Natural killer cell (primary cell): ENCODE results near the gene CYTH4. TPM values are rescaled to one million over a fixed set of nuclear protein-coding genes. Genes with fewer than 3 reads are reported as not detected.

ENCODE experiments used
- ATAC-seq, 3 donors: fragments of 150-1000 bp in 2 of 3; fragments of 200-7000 bp in 1 of 3; cut with Tn5 transposase; 1 replicate in 1 of 3; 2 replicates in 2 of 3; pipeline ENCODE4 v1.10.0; 2021; ENCODE audit warnings: mild to moderate bottlenecking in 2 of 3, moderate library complexity in 2 of 3
- DNase-seq, 2 donors: peaks; one replicate each; pipeline versions ENCODE4 v3.0.0 to v3.0.0-alpha.2; 2013 to 2021; ENCODE audit warnings: mixed read lengths in 1 of 2
- H3K27ac ChIP-seq: one replicate; pipeline ENCODE4 v1.5.1; 2013; ENCODE audit warnings: mild to moderate bottlenecking, low read length
- H3K27me3 ChIP-seq: one replicate; pipeline ENCODE4 v1.6.1; 2013; ENCODE audit warnings: low read length; ENCODE audit not compliant: control insufficient read depth, insufficient read depth
- H3K36me3 ChIP-seq: one replicate; pipeline ENCODE4 v1.6.1; 2013; ENCODE audit warnings: low read length; ENCODE audit not compliant: control insufficient read depth, insufficient read depth
- H3K4me1 ChIP-seq: one replicate; pipeline ENCODE4 v1.6.1; 2013; ENCODE audit warnings: low read length; ENCODE audit not compliant: control insufficient read depth, insufficient read depth
- H3K4me3 ChIP-seq: one replicate; pipeline ENCODE4 v1.5.1; 2013; ENCODE audit warnings: low read length
- H3K9me3 ChIP-seq: one replicate; pipeline ENCODE4 v1.6.1; 2013; ENCODE audit warnings: low read length; ENCODE audit not compliant: control insufficient read depth, insufficient read depth
- H3K27ac Mint-ChIP-seq, 2 donors: one replicate each; pipeline ENCODE4 v1.8.0; 2022; ENCODE audit warnings: mild to moderate bottlenecking in 2 of 2, mixed read lengths in 2 of 2, moderate library complexity in 1 of 2
- H3K27me3 Mint-ChIP-seq, 2 donors: one replicate each; pipeline ENCODE4 v1.8.0; 2022; ENCODE audit warnings: low read depth in 2 of 2, mixed read lengths in 2 of 2
- H3K36me3 Mint-ChIP-seq: one replicate; pipeline ENCODE4 v1.8.0; 2022; ENCODE audit warnings: mixed read lengths
- H3K4me1 Mint-ChIP-seq, 2 donors: one replicate each; pipeline ENCODE4 v1.8.0; 2022; ENCODE audit warnings: mixed read lengths in 2 of 2
- H3K4me3 Mint-ChIP-seq: one replicate; pipeline ENCODE4 v1.8.0; 2022; ENCODE audit warnings: mild to moderate bottlenecking, moderate library complexity, mixed read lengths
- H3K9me3 Mint-ChIP-seq, 2 donors: one replicate each; pipeline ENCODE4 v1.8.0; 2022; ENCODE audit warnings: mixed read lengths in 2 of 2
- CTCF ChIP-seq: fragments of 200-600 bp; IDR thresholded peaks from one replicate; pipeline ENCODE4 v1.8.0; 2022; ENCODE audit warnings: antibody characterized with exemption
- WGBS: methylation state at CpG from one replicate; pipeline ENCODE4 v1.1.7; 2013; ENCODE audit warnings: missing lambda C conversion rate; ENCODE audit not compliant: insufficient coverage; 5-methylcytosine and 5-hydroxymethylcytosine counted together
- intact Hi-C: fragments of 100-400 bp; cut with micrococcal nuclease; formaldehyde crosslinking; loops from one replicate; pipeline ENCODE4 v1.14.2; 2022
- total RNA-seq, 4 donors: library from RNA; stranded (reverse); fragments of 120-200 nt in 1 of 4; gene quantifications; one replicate each; pipeline versions ENCODE4 v1.2.3 to v1.2.4, GENCODE V29; 2013 to 2022

Gene CYTH4
- total RNA-seq, 3 donors from 2014 or later (not counting 1 experiment from before 2014, with no cell fraction given): 219 to 260 (median 249) TPM

GRCh38 chr22:37337204-37337943 lies 55.1 kb downstream of the CYTH4 start:
- H3K9me3 ChIP-seq: peaks cover 3% of the 10 kb centered on the region
- Mint-ChIP-seq H3K27ac (no peak overlapping the region), H3K9me3 (no peaks in the 10 kb centered on the region), H3K4me1 (peaks cover 0 to 6% of the 10 kb centered on the region in 2 donors), H3K4me3 (no peak overlapping the region), H3K36me3 (no peaks in the 10 kb centered on the region), H3K27me3 (peaks cover 27 to 38% of the 10 kb centered on the region in 2 donors)
- TF ChIP-seq CTCF: no peak
- ATAC-seq (no peak), DNase-seq (no peak)
- 81% methylated on average over 8 of the region's 8 CpGs for WGBS
- intact Hi-C loops: no loop called here
- H3K36me3 ChIP-seq: no peaks in the 10 kb centered on the region
- no peak overlapping the region for H3K27ac ChIP-seq
- no peak overlapping the region for H3K4me3 ChIP-seq
- peaks cover 30% of the 10 kb centered on the region for H3K27me3 ChIP-seq
- peaks cover 3% of the 10 kb centered on the region for H3K4me1 ChIP-seq

- Mint-ChIP-seq H3K4me1 (peaks cover 0 to 6% of the 10 kb centered on the region in 2 donors), H3K27me3 (peaks cover 19 to 29% of the 10 kb centered on the region in 2 donors), H3K9me3 (no peaks in the 10 kb centered on the region), H3K4me3 (no peak overlapping the region), H3K27ac (no peak overlapping the region), H3K36me3 (no peaks in the 10 kb centered on the region)
- Histone ChIP-seq H3K27ac (no peak overlapping the region), H3K4me3 (no peak overlapping the region), H3K36me3 (no peaks in the 10 kb centered on the region), H3K9me3 (peaks cover 3% of the 10 kb centered on the region), H3K27me3 (peaks cover 19% of the 10 kb centered on the region), H3K4me1 (peaks cover 3% of the 10 kb centered on the region)
- no peak for TF ChIP-seq CTCF
- intact Hi-C loops: no loop called here
- WGBS: 89% methylated on average over 10 of the region's 10 CpGs
- DNase-seq (no peak), ATAC-seq (no peak)
Measured at GRCh38 chr22:37338539-37339246, 56.4 kb downstream of the CYTH4 start.

GRCh38 chr22:37340331-37341262 lies 58.3 kb downstream of the CYTH4 start:
- DNase-seq (no peak), ATAC-seq (no peak)
- Mint-ChIP-seq H3K36me3 (no peaks in the 10 kb centered on the region), H3K9me3 (no peaks in the 10 kb centered on the region), H3K27me3 (peaks cover 6 to 21% of the 10 kb centered on the region in 2 donors), H3K4me3 (no peak overlapping the region), H3K27ac (no peak overlapping the region), H3K4me1 (no peaks in the 10 kb centered on the region)
- intact Hi-C loops: no loop called here
- 69% methylated on average over 23 of the region's 24 CpGs for WGBS
- no peak for TF ChIP-seq CTCF
- H3K4me3 ChIP-seq: no peak overlapping the region
- peaks cover 3% of the 10 kb centered on the region for H3K27me3 ChIP-seq
- no peaks in the 10 kb centered on the region for H3K9me3 ChIP-seq
- H3K27ac ChIP-seq: no peak overlapping the region
- H3K36me3 ChIP-seq: no peaks in the 10 kb centered on the region
- H3K4me1 ChIP-seq: no peaks in the 10 kb centered on the region
